ENCODE results near the gene NDUFAF5.

GRCh38 chr20:13857304-13857703, 72.5 kb downstream of the NDUFAF5 start:
- TF ChIP-seq CTCF (IDR thresholded peaks at IDR 0.05 in 4 of 5, conservative IDR thresholded peaks at IDR 0.05 in 1 of 5) = no peak
- no peak for TF ChIP-seq POLR2A (IDR thresholded peaks at IDR 0.05)

Measured in gastrocnemius medialis (tissue), 4 donors.